ENCODE measurements around the gene CKM.

Gene CKM

GRCh38 chr19:45258862-45259261 is 63.8 kb downstream of the CKM start:
- Histone ChIP-seq H3K79me2 (ENCODE audit: low read length) (peaks cover 7% of the 10 kb centered on the region), H3K9ac (ENCODE audit: low read length) (no peak overlapping the region), H4K20me1 (ENCODE audit: insufficient read depth, low read length) (peaks cover 16% of the 10 kb centered on the region), H3K4me2 (ENCODE audit: low read length) (no peak overlapping the region), H2AFZ (ENCODE audit: low read depth, low read length) (no peak overlapping the region), H3K9me3 (ENCODE audit: insufficient read depth, low read length) (no peaks in the 10 kb centered on the region), H3K27me3 (ENCODE audit: low read depth, low read length) (no peaks in the 10 kb centered on the region), H3K4me1 (ENCODE audit: low read length) (no peaks in the 10 kb centered on the region), H3K4me3 (ENCODE audit: low read length) (no peak overlapping the region), H3K36me3 (replicated peaks; ENCODE audit: low read depth, low read length) (no peaks in the 10 kb centered on the region), H3K27ac (ENCODE audit: low read length) (no peak overlapping the region)
- no peak for TF ChIP-seq CTCF (IDR thresholded peaks at IDR 0.05; ENCODE audit: low read depth, low read length)
- no peak for TF ChIP-seq EZH2phosphoT487 (IDR thresholded peaks at IDR 0.05; ENCODE audit: low read depth)

- no peak overlapping the region for H3K9ac ChIP-seq (ENCODE audit: low read length)
- H3K4me3 ChIP-seq (ENCODE audit: low read length) = no peak overlapping the region
- peaks cover 27% of the 10 kb centered on the region for H3K79me2 ChIP-seq (ENCODE audit: low read length)
- no peak overlapping the region for H3K4me2 ChIP-seq (ENCODE audit: low read length)
- peaks cover 8% of the 10 kb centered on the region for H3K4me1 ChIP-seq (ENCODE audit: low read length)
- peaks cover 25% of the 10 kb centered on the region for H4K20me1 ChIP-seq (ENCODE audit: insufficient read depth, low read length)
- no peaks in the 10 kb centered on the region for H3K27me3 ChIP-seq (ENCODE audit: low read depth, low read length)
- H3K27ac ChIP-seq (ENCODE audit: low read length) = no peak overlapping the region
- no peaks in the 10 kb centered on the region for H3K9me3 ChIP-seq (ENCODE audit: insufficient read depth, low read length)
- H2AFZ ChIP-seq (ENCODE audit: low read depth, low read length) = no peak overlapping the region
- TF ChIP-seq CTCF (IDR thresholded peaks at IDR 0.05; ENCODE audit: low read depth, low read length) (no peak), EZH2phosphoT487 (IDR thresholded peaks at IDR 0.05; ENCODE audit: low read depth) (no peak)
- H3K36me3 ChIP-seq (replicated peaks; ENCODE audit: low read depth, low read length) = no peaks in the 10 kb centered on the region
Observed at GRCh38 chr19:45256836-45257235, 65.8 kb downstream of the CKM start.

Measured in OCI-LY3 (cell line).